Stimulated activated CD8-positive, alpha-beta memory T cell treated with anti-CD3 and anti-CD28 coated beads, Interleukin-7, amount 100 ng/mL, for 24 hours (primary cell): ENCODE results near the gene OSBPL10.

Experiments used
- DNase-seq: peaks from one replicate; pipeline ENCODE4 v3.0.0-alpha.2; 2020; ENCODE audit warnings: low read depth

OSBPL10 gene

GRCh38 chr3:31667582-31667981 lies 313.5 kb downstream of the OSBPL10 start:
- DNase-seq, result no peak

- DNase-seq, result no peak
These were observed 317.0 kb downstream of the OSBPL10 start for GRCh38 chr3:31664031-31664430.

- DNase-seq, result no peak
These were observed 318.9 kb downstream of the OSBPL10 start for GRCh38 chr3:31661993-31662670.

- DNase-seq, result no peak
These were observed 319.8 kb downstream of the OSBPL10 start for GRCh38 chr3:31661286-31661685.

- DNase-seq, result no peak
These were observed 321.8 kb downstream of the OSBPL10 start for GRCh38 chr3:31659246-31659645.

GRCh38 chr3:31654998-31655397 lies 326.1 kb downstream of the OSBPL10 start:
- no peak for DNase-seq

GRCh38 chr3:31653464-31653863 lies 327.6 kb downstream of the OSBPL10 start:
- DNase-seq, result no peak

GRCh38 chr3:31652296-31652695 lies 328.8 kb downstream of the OSBPL10 start:
- no peak for DNase-seq

- DNase-seq, result no peak
These were observed 332.6 kb downstream of the OSBPL10 start for GRCh38 chr3:31648286-31648968.

- no peak for DNase-seq
These were observed 335.8 kb downstream of the OSBPL10 start for GRCh38 chr3:31645256-31645655.

- no peak for DNase-seq
These were observed 341.2 kb downstream of the OSBPL10 start for GRCh38 chr3:31639828-31640227.

- no peak for DNase-seq
These were observed 344.2 kb downstream of the OSBPL10 start for GRCh38 chr3:31636694-31637442.

- no peak for DNase-seq
These were observed 345.0 kb downstream of the OSBPL10 start for GRCh38 chr3:31636049-31636448.

GRCh38 chr3:31635545-31635944 lies 345.5 kb downstream of the OSBPL10 start:
- DNase-seq, result no peak

GRCh38 chr3:31634476-31634875 lies 346.6 kb downstream of the OSBPL10 start:
- no peak for DNase-seq

- no peak for DNase-seq
These were observed 352.0 kb downstream of the OSBPL10 start for GRCh38 chr3:31629054-31629453.

GRCh38 chr3:31625358-31625757 lies 355.7 kb downstream of the OSBPL10 start:
- no peak for DNase-seq

- DNase-seq, result no peak
These were observed 356.9 kb downstream of the OSBPL10 start for GRCh38 chr3:31624083-31624709.

- no peak for DNase-seq
These were observed 358.3 kb downstream of the OSBPL10 start for GRCh38 chr3:31622636-31623288.

GRCh38 chr3:31621314-31621713 lies 359.7 kb downstream of the OSBPL10 start:
- no peak for DNase-seq

GRCh38 chr3:31620656-31621055 lies 360.4 kb downstream of the OSBPL10 start:
- DNase-seq, result no peak

- no peak for DNase-seq
These were observed 364.4 kb downstream of the OSBPL10 start for GRCh38 chr3:31616711-31617110.
